Endodermal cell (in vitro differentiated cells): Measurements from ENCODE around the gene TMEM119. TPM values are rescaled to one million over a fixed set of nuclear protein-coding genes. Genes with fewer than 3 reads are reported as not detected.

Experiments
- DNase-seq: peaks from one replicate; pipeline ENCODE4 v3.0.0-alpha.2; 2017
- H3K27ac ChIP-seq: 2 replicates; pipeline ENCODE4 v1.5.1; 2013; ENCODE audit warnings: mild to moderate bottlenecking, low read depth, low read length, moderate library complexity
- H3K27me3 ChIP-seq: 2 replicates; pipeline ENCODE4 v1.6.1; 2013; ENCODE audit warnings: mild to moderate bottlenecking, low read length, moderate library complexity; ENCODE audit not compliant: insufficient read depth, control insufficient read depth, poor library complexity, severe bottlenecking
- H3K36me3 ChIP-seq: 2 replicates; pipeline ENCODE4 v1.7.0; 2013; ENCODE audit warnings: mild to moderate bottlenecking, low read length, moderate library complexity; ENCODE audit not compliant: control insufficient read depth, insufficient read depth
- H3K4me1 ChIP-seq: one replicate; pipeline ENCODE4 v1.7.0; 2013; ENCODE audit warnings: low read length; ENCODE audit not compliant: control insufficient read depth, insufficient read depth
- H3K4me3 ChIP-seq: 2 replicates; pipeline ENCODE4 v1.5.1; 2013; ENCODE audit warnings: mild to moderate bottlenecking, low read length, moderate library complexity
- H3K9ac ChIP-seq: 2 replicates; pipeline ENCODE4 v1.6.1; 2013; ENCODE audit warnings: mild to moderate bottlenecking, low read length, moderate library complexity; ENCODE audit not compliant: poor library complexity, severe bottlenecking; ENCODE audit errors: extremely low read depth
- H3K9me3 ChIP-seq: 2 replicates; pipeline ENCODE4 v1.6.1; 2013; ENCODE audit warnings: mild to moderate bottlenecking, low read length, moderate library complexity; ENCODE audit not compliant: control insufficient read depth
- H3K27ac Mint-ChIP-seq: 2 replicates; pipeline ENCODE4 v1.8.0; 2020; ENCODE audit warnings: mixed read lengths
- H3K27me3 Mint-ChIP-seq: 2 replicates; pipeline ENCODE4 v1.8.0; 2021; ENCODE audit warnings: mild to moderate bottlenecking, mixed read lengths; ENCODE audit not compliant: insufficient read depth
- H3K36me3 Mint-ChIP-seq: 2 replicates; pipeline ENCODE4 v1.8.0; 2020; ENCODE audit warnings: low read depth, mixed read lengths
- H3K4me1 Mint-ChIP-seq: 2 replicates; pipeline ENCODE4 v1.8.0; 2020; ENCODE audit warnings: mixed read lengths
- H3K4me3 Mint-ChIP-seq: 2 replicates; pipeline ENCODE4 v1.8.0; 2020; ENCODE audit warnings: mild to moderate bottlenecking, moderate library complexity, mixed read lengths
- H3K9me3 Mint-ChIP-seq: 2 replicates; pipeline ENCODE4 v1.8.0; 2020; ENCODE audit warnings: mild to moderate bottlenecking, mixed read lengths
- CTCF ChIP-seq: fragments of 200-600 bp; sonication (generic); conservative IDR thresholded peaks from 2 replicates; pipeline ENCODE4 v1.5.0; 2021; ENCODE audit warnings: antibody characterized with exemption, mild to moderate bottlenecking
- WGBS, 2 experiments: methylation state at CpG; one replicate each; pipeline versions ENCODE4 v1.1.5 to v1.1.7; 2013; ENCODE audit warnings: missing lambda C conversion rate in 2 of 2, mixed read lengths in 1 of 2; ENCODE audit not compliant: insufficient coverage in 1 of 2, insufficient read length in 1 of 2; 5-methylcytosine and 5-hydroxymethylcytosine counted together
- total RNA-seq, 2 donors: library from RNA; stranded (reverse); fragmentation: NEBNext Ultra II Directional in 1 of 2; extraction: Animal tissue kit (Norgen Biotek cat#: 25700) in 1 of 2; gene quantifications; 2 replicates in 1 of 2; 3 replicates in 1 of 2; pipeline ENCODE4 v1.2.1, GENCODE V29; 2021

The TMEM119 gene
- total RNA-seq, 2 donors from 2014 or later, result 0.11 to 0.15 TPM

- no peak for TF ChIP-seq CTCF
- no peak for DNase-seq
- Mint-ChIP-seq H3K4me3 (no peak overlapping the region), H3K4me1 (no peaks in the 10 kb centered on the region), H3K27me3 (peaks cover 2% of the 10 kb centered on the region), H3K9me3 (no peaks in the 10 kb centered on the region), H3K27ac (no peak overlapping the region), H3K36me3 (no peaks in the 10 kb centered on the region)
- no peaks in the 10 kb centered on the region for H3K4me1 ChIP-seq
- 90 to 95% methylated on average over 4 of the region's 4 CpGs for WGBS, 2 experiments
- no peaks in the 10 kb centered on the region for H3K27me3 ChIP-seq
- H3K4me3 ChIP-seq, result no peak overlapping the region
- H3K9ac ChIP-seq, result no peak overlapping the region
- H3K27ac ChIP-seq, result no peak overlapping the region
- no peaks in the 10 kb centered on the region for H3K36me3 ChIP-seq
- no peaks in the 10 kb centered on the region for H3K9me3 ChIP-seq
Measured at GRCh38 chr12:108603743-108604142, 5.9 kb upstream of the TMEM119 start.

- H3K36me3 Mint-ChIP-seq, result no peaks in the 10 kb centered on the region
- H3K36me3 ChIP-seq, result no peaks in the 10 kb centered on the region
- H3K27me3 Mint-ChIP-seq, result peaks cover 2% of the 10 kb centered on the region
- H3K4me1 Mint-ChIP-seq, result no peaks in the 10 kb centered on the region
- TF ChIP-seq CTCF, result no peak
- no peak for DNase-seq
- H3K4me3 ChIP-seq, result no peak overlapping the region
- H3K9me3 ChIP-seq, result no peaks in the 10 kb centered on the region
- no peak overlapping the region for H3K27ac ChIP-seq
- H3K9ac ChIP-seq, result no peak overlapping the region
- H3K27ac Mint-ChIP-seq, result no peak overlapping the region
- H3K4me3 Mint-ChIP-seq, result no peak overlapping the region
- no peaks in the 10 kb centered on the region for H3K9me3 Mint-ChIP-seq
- no peaks in the 10 kb centered on the region for H3K4me1 ChIP-seq
- WGBS, 2 experiments, result 92 to 98% methylated on average over 7 to 15 of the region's 15 CpGs
- H3K27me3 ChIP-seq, result no peaks in the 10 kb centered on the region
Measured at GRCh38 chr12:108602976-108603704, 5.3 kb upstream of the TMEM119 start.

GRCh38 chr12:108602209-108602705 lies 4.4 kb upstream of the TMEM119 start:
- no peak overlapping the region for H3K9ac ChIP-seq
- Mint-ChIP-seq H3K36me3 (no peaks in the 10 kb centered on the region), H3K4me1 (no peaks in the 10 kb centered on the region), H3K4me3 (no peak overlapping the region), H3K27me3 (peaks cover 2% of the 10 kb centered on the region), H3K9me3 (no peaks in the 10 kb centered on the region), H3K27ac (no peak overlapping the region)
- no peak overlapping the region for H3K4me3 ChIP-seq
- no peak overlapping the region for H3K27ac ChIP-seq
- DNase-seq, result no peak
- H3K4me1 ChIP-seq, result no peaks in the 10 kb centered on the region
- 92 to 100% methylated on average over 7 to 9 of the region's 9 CpGs for whole genome bisulfite sequencing, 2 experiments
- H3K9me3 ChIP-seq, result no peaks in the 10 kb centered on the region
- no peaks in the 10 kb centered on the region for H3K36me3 ChIP-seq
- TF ChIP-seq CTCF, result no peak
- H3K27me3 ChIP-seq, result no peaks in the 10 kb centered on the region
